C4-2B (cell line): Measurements from ENCODE around the gene CEP85L.

Experiments
- H3K27ac ChIP-seq: fragments of 450-650 bp; 2 replicates; pipeline ENCODE4 v1.5.1; 2017
- ZFX ChIP-seq: fragments of 450-650 bp; IDR thresholded peaks from 2 replicates; pipeline ENCODE4 v1.6.1; 2017
- TF ChIP-seq, protein P1 (sequence below): fragments of 450-650 bp; conservative IDR thresholded peaks from 2 replicates; pipeline ENCODE4 v1.5.1; 2017; ENCODE audit warnings: mild to moderate bottlenecking

Gene CEP85L

DNA sequence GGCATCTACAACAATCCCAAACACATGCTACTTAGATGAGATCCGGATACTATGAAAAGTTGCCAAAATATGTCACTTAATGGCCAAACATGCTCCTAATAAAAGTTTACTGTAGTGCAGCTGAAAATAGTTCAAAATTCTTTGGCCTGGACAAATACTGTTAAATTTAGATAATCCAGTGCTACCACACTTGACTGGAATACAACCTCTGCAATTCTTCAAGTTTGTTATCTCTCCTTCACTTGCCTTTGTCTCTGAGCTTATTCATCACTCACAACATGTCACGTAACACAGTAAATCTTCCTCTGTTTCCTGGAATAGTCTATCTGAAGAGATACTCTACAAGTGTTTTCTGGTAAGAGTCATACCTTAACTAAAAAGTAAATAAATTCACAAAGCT lies 113.8 kb downstream of the CEP85L start:
- TF ChIP-seq ZFX = no peak
- TF ChIP-seq, protein P1, sequence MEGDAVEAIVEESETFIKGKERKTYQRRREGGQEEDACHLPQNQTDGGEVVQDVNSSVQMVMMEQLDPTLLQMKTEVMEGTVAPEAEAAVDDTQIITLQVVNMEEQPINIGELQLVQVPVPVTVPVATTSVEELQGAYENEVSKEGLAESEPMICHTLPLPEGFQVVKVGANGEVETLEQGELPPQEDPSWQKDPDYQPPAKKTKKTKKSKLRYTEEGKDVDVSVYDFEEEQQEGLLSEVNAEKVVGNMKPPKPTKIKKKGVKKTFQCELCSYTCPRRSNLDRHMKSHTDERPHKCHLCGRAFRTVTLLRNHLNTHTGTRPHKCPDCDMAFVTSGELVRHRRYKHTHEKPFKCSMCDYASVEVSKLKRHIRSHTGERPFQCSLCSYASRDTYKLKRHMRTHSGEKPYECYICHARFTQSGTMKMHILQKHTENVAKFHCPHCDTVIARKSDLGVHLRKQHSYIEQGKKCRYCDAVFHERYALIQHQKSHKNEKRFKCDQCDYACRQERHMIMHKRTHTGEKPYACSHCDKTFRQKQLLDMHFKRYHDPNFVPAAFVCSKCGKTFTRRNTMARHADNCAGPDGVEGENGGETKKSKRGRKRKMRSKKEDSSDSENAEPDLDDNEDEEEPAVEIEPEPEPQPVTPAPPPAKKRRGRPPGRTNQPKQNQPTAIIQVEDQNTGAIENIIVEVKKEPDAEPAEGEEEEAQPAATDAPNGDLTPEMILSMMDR = no peak
- no peak overlapping the region for H3K27ac ChIP-seq

DNA sequence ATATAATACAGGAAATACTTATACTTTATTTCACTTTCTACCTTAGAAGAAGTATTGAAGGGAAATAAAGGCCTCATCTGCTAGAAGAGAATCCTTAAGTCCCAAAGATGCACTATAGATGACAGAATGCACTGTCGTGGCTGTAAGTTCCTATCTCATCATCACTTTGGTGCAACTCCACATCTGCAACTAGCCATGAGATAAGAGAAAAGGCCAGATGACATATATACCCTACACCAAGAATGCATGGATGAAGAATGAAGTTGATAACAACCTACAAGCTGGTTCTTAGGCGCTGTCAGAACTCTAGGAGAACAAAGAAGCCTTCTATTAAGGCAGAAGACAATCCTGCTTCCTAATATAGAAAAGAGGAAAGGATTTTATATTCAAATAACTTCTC lies 114.9 kb downstream of the CEP85L start:
- TF ChIP-seq, protein P1 = no peak
- no peak overlapping the region for H3K27ac ChIP-seq

DNA sequence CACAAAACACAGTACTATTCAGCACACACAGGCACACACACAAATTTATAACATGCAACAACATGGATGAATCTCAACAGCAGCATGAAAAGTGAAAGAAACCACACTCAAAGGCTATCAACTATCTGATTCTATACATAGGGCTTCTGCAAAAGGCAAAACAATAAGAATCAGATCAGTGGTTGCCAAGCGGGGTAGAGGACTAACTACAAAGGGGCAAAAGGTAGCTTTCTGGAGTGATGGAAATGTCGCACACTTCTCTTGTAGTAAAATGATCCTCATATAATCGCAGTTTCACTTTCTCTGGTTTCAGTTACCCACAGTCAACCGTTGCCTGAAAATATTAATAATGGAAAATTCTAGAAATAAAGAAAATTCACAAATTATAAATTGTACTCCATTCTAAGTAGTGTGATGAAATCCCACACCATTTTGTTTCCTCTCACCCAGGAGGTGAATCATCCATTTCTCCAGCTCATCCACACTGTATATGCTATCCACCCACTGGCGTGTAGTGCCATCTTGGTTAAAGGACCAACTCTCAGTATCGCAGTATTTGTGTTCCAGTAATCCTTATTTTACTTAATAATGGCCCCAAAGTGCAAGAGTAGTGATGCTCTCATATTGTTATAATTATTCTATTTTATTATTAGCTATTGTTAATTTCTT lies 116.1 kb downstream of the CEP85L start:
- TF ChIP-seq, protein P1 = no peak
- no peak for TF ChIP-seq ZFX
- H3K27ac ChIP-seq = no peak overlapping the region

DNA sequence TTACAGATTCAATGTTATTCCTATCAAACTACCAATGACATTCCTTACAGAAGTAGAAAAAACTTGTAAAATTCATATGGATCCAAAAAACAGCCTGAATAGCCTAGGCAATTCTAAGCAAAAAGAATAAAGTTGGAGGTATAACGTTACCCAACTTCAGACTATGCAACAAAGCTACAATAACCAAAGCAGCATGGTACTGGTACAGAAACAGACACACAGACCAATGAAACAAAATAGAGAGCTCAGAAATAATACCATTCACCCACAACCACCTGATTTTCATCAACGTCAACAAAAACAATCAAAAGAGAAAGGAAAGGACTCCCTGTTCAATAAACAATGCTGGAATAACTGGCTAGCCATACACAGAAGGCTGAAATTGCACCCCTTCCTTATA lies 120.4 kb downstream of the CEP85L start:
- TF ChIP-seq, protein P1 = no peak
- no peak for TF ChIP-seq ZFX
- H3K27ac ChIP-seq = no peak overlapping the region

DNA sequence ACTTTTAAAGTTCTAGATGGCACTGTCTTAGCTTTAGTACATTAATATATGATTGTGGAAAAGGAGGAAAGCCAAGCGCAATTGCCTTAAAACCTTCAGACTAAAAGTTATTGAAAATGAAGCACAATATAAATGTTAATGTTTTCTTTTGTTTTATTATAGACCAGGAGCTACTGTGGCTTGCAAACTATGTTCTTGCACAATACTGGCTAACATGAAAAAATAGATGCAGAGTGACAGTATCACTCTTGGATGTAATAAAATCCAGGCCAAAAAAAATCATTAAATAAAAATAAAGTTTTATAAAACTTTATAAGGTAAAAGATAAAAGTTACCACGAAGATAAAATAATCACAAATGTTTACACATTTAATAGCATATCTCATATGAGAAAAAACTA lies 121.6 kb downstream of the CEP85L start:
- TF ChIP-seq, protein P1 = no peak
- TF ChIP-seq ZFX = no peak
- H3K27ac ChIP-seq = no peak overlapping the region

DNA sequence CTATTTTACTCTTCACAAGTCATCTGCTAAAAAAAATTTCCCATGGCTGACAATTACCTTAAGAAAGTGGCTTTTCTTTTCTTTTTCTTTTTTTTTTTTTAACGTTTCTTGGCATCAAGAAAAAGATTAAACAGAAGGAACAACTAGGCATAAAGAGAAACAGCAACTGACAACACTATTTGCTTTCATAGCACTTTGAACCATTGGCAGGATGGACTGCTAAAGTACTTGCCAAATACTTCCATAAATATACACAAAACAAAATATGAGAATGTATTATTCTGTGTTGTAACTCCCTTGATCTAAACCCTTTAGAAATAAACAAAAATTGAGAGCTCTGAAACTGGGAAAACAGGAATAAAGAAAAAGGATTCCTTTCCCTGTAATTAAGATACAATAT lies 123.3 kb downstream of the CEP85L start:
- TF ChIP-seq, protein P1 = no peak
- TF ChIP-seq ZFX = no peak
- H3K27ac ChIP-seq = no peak overlapping the region

DNA sequence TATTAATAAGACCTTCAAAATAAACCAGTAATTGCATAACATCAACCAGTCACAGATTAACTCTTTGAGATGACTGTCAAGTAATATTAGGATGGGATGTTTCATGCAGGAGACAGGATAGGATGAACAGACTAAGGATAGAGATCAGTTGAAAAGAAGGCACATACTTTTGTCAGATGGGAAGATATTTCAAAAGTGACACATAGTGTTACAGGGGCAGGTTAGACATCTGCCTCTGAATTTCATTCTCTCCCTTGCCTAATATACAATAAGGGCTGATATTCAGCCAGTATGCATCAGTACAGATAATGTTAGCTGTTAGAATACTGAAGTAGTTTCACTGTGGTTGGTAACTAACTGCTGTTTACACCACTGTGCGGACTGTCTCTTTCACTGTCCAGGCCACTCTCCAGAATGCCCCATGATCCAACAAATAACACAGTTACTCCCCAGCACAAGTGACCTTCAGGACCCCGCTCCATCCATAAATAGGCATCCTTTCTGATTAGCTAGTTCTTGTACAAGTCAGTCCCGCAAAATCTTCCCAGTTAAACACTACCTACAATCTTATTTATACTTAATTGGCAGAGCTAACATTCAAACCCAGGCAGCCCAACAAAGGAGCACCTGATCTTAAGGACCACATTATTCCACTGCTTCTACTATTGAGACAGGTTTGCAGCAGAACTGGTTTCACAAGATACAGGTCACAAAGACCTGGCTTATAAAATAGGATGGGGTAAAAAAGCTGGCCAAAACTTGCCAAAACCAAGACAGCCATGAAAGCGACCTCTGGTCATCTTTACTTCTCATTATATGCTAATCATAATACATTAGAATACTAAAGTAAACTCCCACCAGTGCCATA lies 125.2 kb downstream of the CEP85L start:
- H3K27ac ChIP-seq = no peak overlapping the region
- TF ChIP-seq, protein P1 = no peak
- TF ChIP-seq ZFX = no peak
